ENCODE data around the gene FYB2.

Gene FYB2

GRCh38 chr1:56850411-56850810 is 31.2 kb upstream of the FYB2 start:
- no peaks in the 10 kb centered on the region for H3K9me3 Mint-ChIP-seq
- H3K4me3 Mint-ChIP-seq, result no peak overlapping the region
- no peaks in the 10 kb centered on the region for H3K4me1 Mint-ChIP-seq
- no peak for TF ChIP-seq CTCF (IDR thresholded peaks at IDR 0.05; ENCODE audit: unreplicated experiment in 3 of 3)
- peaks cover 55% of the 10 kb centered on the region for H3K27me3 Mint-ChIP-seq (ENCODE audit: low read depth)
- no peak overlapping the region for H3K27ac Mint-ChIP-seq
- H3K36me3 Mint-ChIP-seq (ENCODE audit: low read depth), result no peaks in the 10 kb centered on the region

GRCh38 chr1:56849750-56850149 is 30.5 kb upstream of the FYB2 start:
- no peaks in the 10 kb centered on the region for H3K9me3 Mint-ChIP-seq
- no peak overlapping the region for H3K4me3 Mint-ChIP-seq
- TF ChIP-seq CTCF (IDR thresholded peaks at IDR 0.05; ENCODE audit: unreplicated experiment in 3 of 3), result no peak
- H3K27me3 Mint-ChIP-seq (ENCODE audit: low read depth), result peaks cover 55% of the 10 kb centered on the region
- no peaks in the 10 kb centered on the region for H3K4me1 Mint-ChIP-seq
- no peak overlapping the region for H3K27ac Mint-ChIP-seq
- no peaks in the 10 kb centered on the region for H3K36me3 Mint-ChIP-seq (ENCODE audit: low read depth)

GRCh38 chr1:56845343-56845742 is 26.1 kb upstream of the FYB2 start:
- no peak for TF ChIP-seq CTCF (IDR thresholded peaks at IDR 0.05; ENCODE audit: unreplicated experiment in 3 of 3)
- no peaks in the 10 kb centered on the region for H3K4me1 Mint-ChIP-seq
- no peaks in the 10 kb centered on the region for H3K9me3 Mint-ChIP-seq
- H3K27me3 Mint-ChIP-seq (ENCODE audit: low read depth), result peaks cover 49% of the 10 kb centered on the region
- H3K4me3 Mint-ChIP-seq, result no peak overlapping the region
- peak overlapping the region in 1 of 3 experiments; percentile 53 for H3K27ac Mint-ChIP-seq
- H3K36me3 Mint-ChIP-seq (ENCODE audit: low read depth), result no peaks in the 10 kb centered on the region

DNA sequence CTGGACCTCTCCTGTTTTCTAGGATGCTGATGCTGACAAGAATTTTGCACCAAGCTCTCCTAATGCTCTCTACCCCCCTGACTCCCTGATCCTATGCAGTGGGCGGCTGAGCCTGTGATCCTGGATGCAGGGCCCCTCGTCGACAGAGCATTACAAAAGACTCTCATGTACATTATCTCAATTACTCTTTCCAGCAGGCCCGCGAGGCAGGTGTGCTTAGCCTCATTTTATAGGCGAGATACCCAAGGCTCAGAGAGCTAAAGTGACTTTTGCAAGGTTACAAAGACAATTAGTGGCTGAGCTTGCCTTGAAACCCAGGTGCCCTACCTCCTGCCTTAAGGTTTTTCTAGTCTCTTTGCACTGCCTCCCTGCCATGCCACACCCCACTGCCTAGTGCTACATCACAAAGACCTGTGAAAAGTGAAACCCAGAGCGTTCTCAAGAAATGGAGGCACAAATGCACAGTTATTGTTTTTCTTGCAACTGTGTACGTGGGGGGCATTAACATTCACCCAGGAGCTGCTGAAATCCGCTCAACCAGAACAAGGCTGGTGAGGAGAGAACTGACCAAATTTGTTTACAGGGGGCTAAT is 25.4 kb upstream of the FYB2 start:
- H3K27ac Mint-ChIP-seq, result peak overlapping the region in 1 of 3 experiments; percentile 53
- peaks cover 46% of the 10 kb centered on the region for H3K27me3 Mint-ChIP-seq (ENCODE audit: low read depth)

DNA sequence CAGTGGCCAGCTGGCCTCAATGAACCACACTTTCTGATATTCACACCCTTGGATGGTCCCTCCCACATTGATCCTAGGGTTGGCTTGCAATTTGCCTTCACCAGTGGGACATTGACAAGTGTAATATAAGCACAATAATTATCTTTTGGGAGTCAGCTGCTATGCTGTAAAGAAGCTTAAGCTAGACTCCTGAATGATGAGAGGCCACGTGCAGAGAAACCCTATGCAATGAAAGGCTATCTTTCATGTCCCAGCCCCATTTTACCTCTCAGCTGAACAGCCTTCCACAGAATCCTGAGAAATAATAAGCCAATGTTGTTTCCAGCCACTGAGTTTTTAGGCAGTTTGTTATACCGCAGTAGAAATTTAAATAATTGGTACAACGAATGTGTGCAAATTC is 24.3 kb upstream of the FYB2 start:
- no peak overlapping the region for H3K27ac Mint-ChIP-seq
- no peaks in the 10 kb centered on the region for H3K36me3 Mint-ChIP-seq (ENCODE audit: low read depth)
- H3K4me1 Mint-ChIP-seq, result no peaks in the 10 kb centered on the region
- no peak for TF ChIP-seq CTCF (IDR thresholded peaks at IDR 0.05; ENCODE audit: unreplicated experiment in 3 of 3)
- H3K4me3 Mint-ChIP-seq, result no peak overlapping the region
- H3K27me3 Mint-ChIP-seq (ENCODE audit: low read depth), result peaks cover 41% of the 10 kb centered on the region
- H3K9me3 Mint-ChIP-seq, result peaks cover 4% of the 10 kb centered on the region

More for the DNA sequence above, 25.4 kb upstream of the FYB2 start:
- no peak for TF ChIP-seq CTCF (IDR thresholded peaks at IDR 0.05; ENCODE audit: unreplicated experiment in 3 of 3)
- Mint-ChIP-seq H3K9me3 (no peaks in the 10 kb centered on the region), H3K4me1 (no peaks in the 10 kb centered on the region), H3K36me3 (ENCODE audit: low read depth) (no peaks in the 10 kb centered on the region), H3K4me3 (no peak overlapping the region)

DNA sequence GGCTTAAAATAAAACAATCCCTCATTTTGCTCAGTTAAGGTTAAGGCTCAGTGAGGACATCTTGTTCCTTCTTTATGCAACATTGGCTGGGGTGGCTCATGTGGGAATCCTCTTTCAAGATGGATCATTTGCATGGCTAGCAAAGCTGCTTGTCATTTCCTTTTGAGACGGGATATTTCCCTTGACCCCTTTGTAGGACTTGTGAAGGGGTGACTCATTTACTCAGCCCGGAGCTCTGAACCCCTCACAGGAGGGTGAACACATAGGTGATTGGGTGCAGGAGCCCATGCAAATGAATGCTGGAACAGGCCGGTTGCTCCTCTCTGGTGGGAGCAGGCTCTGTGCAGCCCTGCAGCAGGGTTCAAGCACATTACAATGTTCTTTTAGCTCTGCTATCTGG is 19.6 kb upstream of the FYB2 start:
- Mint-ChIP-seq H3K4me3 (no peak overlapping the region), H3K9me3 (peaks cover 4% of the 10 kb centered on the region), H3K36me3 (ENCODE audit: low read depth) (no peaks in the 10 kb centered on the region), H3K4me1 (no peaks in the 10 kb centered on the region), H3K27me3 (ENCODE audit: low read depth) (peaks cover 34% of the 10 kb centered on the region), H3K27ac (no peak overlapping the region)
- TF ChIP-seq CTCF (IDR thresholded peaks at IDR 0.05; ENCODE audit: unreplicated experiment in 3 of 3), result no peak
